HepG2 (cell line): ENCODE measurements around the gene PEA15. TPM values are rescaled to one million over a fixed set of nuclear protein-coding genes. Genes with fewer than 3 reads are reported as not detected.
A peak's percentile ranks its signal among the peaks of the same experiment; 100 is the strongest.

Source experiments
- ARID3A ChIP-seq: IDR thresholded peaks from 2 replicates; pipeline ENCODE4 v1.6.1; 2012; ENCODE audit warnings: low read depth, low read length, improper control_type of control experiment
- DZIP1 ChIP-seq: sonication (generic); formaldehyde crosslinking; IDR thresholded peaks from 2 replicates; pipeline ENCODE4 v1.5.0; 2020; ENCODE audit warnings: mild to moderate bottlenecking, missing genetic modification reagents
- ETS1 ChIP-seq: sonication (generic); formaldehyde crosslinking; IDR thresholded peaks from 2 replicates; pipeline ENCODE4 v1.4.0; 2020; ENCODE audit warnings: missing genetic modification reagents
- FOXC1 ChIP-seq: sonication (generic); formaldehyde crosslinking; IDR thresholded peaks from 2 replicates; pipeline ENCODE4 v1.8.0; 2022; ENCODE audit warnings: mild to moderate bottlenecking, missing genetic modification reagents, borderline replicate concordance
- HBP1 ChIP-seq: IDR thresholded peaks from 2 replicates; pipeline ENCODE4 v1.6.1; 2016; ENCODE audit warnings: low read depth, control low read depth
- ISL2 ChIP-seq: sonication (generic); formaldehyde crosslinking; IDR thresholded peaks from 2 replicates; pipeline ENCODE4 v1.5.0; 2020; ENCODE audit warnings: missing genetic modification reagents
- KDM5B ChIP-seq: sonication (generic); formaldehyde crosslinking; IDR thresholded peaks from 2 replicates; pipeline ENCODE4 v1.4.0; 2020; ENCODE audit warnings: missing genetic modification reagents, mild to moderate bottlenecking, borderline replicate concordance
- MYC ChIP-seq: sonication (generic); formaldehyde crosslinking; IDR thresholded peaks from 2 replicates; pipeline ENCODE4 v1.9.0; 2021; ENCODE audit warnings: missing genetic modification reagents, borderline replicate concordance
- NR2F1 ChIP-seq, 2 experiments: fragments of 450-650 bp in 1 of 2; formaldehyde crosslinking in 1 of 2; IDR thresholded peaks; 2 replicates each; pipeline versions ENCODE4 v1.5.0 to v1.6.1; 2016 to 2020; ENCODE audit warnings: mild to moderate bottlenecking in 1 of 2, missing compliant biosample characterization in 1 of 2, missing genetic modification reagents in 1 of 2, moderate library complexity in 1 of 2
- PREB ChIP-seq: sonication (generic); formaldehyde crosslinking; IDR thresholded peaks from 2 replicates; pipeline ENCODE4 v1.4.0; 2020; ENCODE audit warnings: missing genetic modification reagents
- RFX3 ChIP-seq: IDR thresholded peaks from 2 replicates; pipeline ENCODE4 v1.6.1; 2016; ENCODE audit warnings: missing biosample characterization, missing genetic modification reagents
- SNAPC2 ChIP-seq: sonication (generic); formaldehyde crosslinking; IDR thresholded peaks from 2 replicates; pipeline ENCODE4 v1.8.1; 2022; ENCODE audit warnings: mild to moderate bottlenecking, missing genetic modification reagents
- THAP7 ChIP-seq: sonication (generic); formaldehyde crosslinking; IDR thresholded peaks from 2 replicates; pipeline ENCODE4 v1.8.1; 2023; ENCODE audit warnings: mild to moderate bottlenecking, missing genetic modification reagents
- THAP9 ChIP-seq: sonication (generic); formaldehyde crosslinking; IDR thresholded peaks from 2 replicates; pipeline ENCODE4; 2020; ENCODE audit warnings: missing genetic modification reagents, mild to moderate bottlenecking, borderline replicate concordance
- ZNF652 ChIP-seq: IDR thresholded peaks from 2 replicates; pipeline ENCODE4 v1.6.1; 2016; ENCODE audit warnings: low read depth, borderline replicate concordance
- polyA plus RNA-seq, 8 experiments: library from polyadenylated mRNA; depleted of rRNA in 3 of 8; stranded (reverse) in 7 of 8; unstranded in 1 of 8; fragments of >200 nt; fragmentation: Illumina TruSeq in 4 of 8; extraction: Trizol in 4 of 8; gene quantifications; 2 replicates each; pipeline versions ENCODE4 v1.2.1 to v1.2.3, GENCODE V29; 2011 to 2016; ENCODE audit warnings: low read depth in 4 of 8, missing spikeins in 1 of 8, mixed read lengths in 1 of 8; ENCODE audit not compliant: insufficient read depth in 1 of 8
- total RNA-seq, 5 experiments: library from RNA; depleted of rRNA; stranded (reverse); fragments of >200 nt; fragmentation: Illumina TruSeq; extraction: Trizol; gene quantifications; 2 replicates each; pipeline ENCODE4 v1.2.3, GENCODE V29; 2016; ENCODE audit warnings: low read depth in 1 of 5

The PEA15 gene
- total and polyA plus RNA-seq, 2 of the 13 experiments (the other 11 are each of a cell fraction or from before 2014, with no cell fraction given): 12.1 to 35.2 TPM

- TF ChIP-seq HBP1 (no peak), RFX3 (no peak), THAP9 (CRISPR knock-in tag) (peak; percentile 97), MYC (CRISPR knock-in tag) (peak; percentile 82; the same call in 1 of the 2 replicates), KDM5B (CRISPR knock-in tag) (peak; percentile 98), ZNF652 (CRISPR knock-in tag) (no peak), ETS1 (CRISPR knock-in tag) (no peak), THAP7 (CRISPR knock-in tag) (peak; percentile 22; the same call in 1 of the 2 replicates), ISL2 (CRISPR knock-in tag) (peak; percentile 66), PREB (CRISPR knock-in tag) (no peak), SNAPC2 (peak; percentile 22; the same call in 1 of the 2 replicates), ARID3A (no peak), DZIP1 (CRISPR knock-in tag) (no peak), NR2F1 (CRISPR knock-in tag; IDR thresholded peaks at IDR 0.05) (no peak), FOXC1 (CRISPR knock-in tag) (peak; percentile 97)
These were observed 57.0 kb downstream of the PEA15 start, which contains the start of gene DCAF8 (continued) for GRCh38 chr1:160261893-160262794.
